Measurements from ENCODE around the gene ACSF2. TPM values are rescaled to one million over a fixed set of nuclear protein-coding genes. Genes with fewer than 3 reads are reported as not detected.

Gene ACSF2
- total and polyA plus RNA-seq, 2 of the 13 experiments (the other 11 are each of a cell fraction or from before 2014, with no cell fraction given) = 87.3 to 109 TPM

DNA sequence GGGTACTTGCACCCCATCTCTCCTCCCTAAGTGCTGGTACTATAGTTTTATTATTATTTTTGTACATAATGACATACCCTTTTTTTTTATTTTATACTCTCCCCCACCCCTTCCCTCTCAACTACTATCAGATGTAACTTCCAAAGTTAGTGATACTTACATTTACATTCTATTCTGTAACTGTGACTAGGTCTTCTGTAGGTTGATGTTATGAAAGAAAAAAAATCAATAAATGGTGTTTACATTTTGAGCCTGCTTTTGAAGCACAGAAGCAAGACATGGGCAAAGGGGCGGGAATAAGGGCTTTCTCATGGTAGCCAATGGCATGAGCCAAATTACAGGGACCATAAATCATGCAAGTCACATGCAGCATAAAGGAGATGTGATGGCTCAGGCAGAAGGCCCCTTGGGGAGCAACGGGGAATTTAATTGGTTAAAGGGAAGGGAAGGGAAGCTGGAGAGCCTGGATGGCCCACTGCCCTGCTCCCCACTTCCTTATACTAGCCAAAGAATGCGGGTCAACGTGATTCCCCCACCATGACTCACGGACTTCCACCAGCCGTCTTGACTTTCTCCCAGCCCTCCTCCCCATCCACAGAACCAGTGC lies 2.4 kb upstream of the ACSF2 start (continued):
- peak; percentile 48; the same call in 1 of the 2 replicates for TF ChIP-seq CEBPB (IDR thresholded peaks at IDR 0.05; ENCODE audit: borderline replicate concordance, low read depth, low read length)
- TF ChIP-seq FLYWCH1 (CRISPR knock-in tag; IDR thresholded peaks at IDR 0.05) = no peak
- no peak for TF ChIP-seq ZNF33B (CRISPR knock-in tag; IDR thresholded peaks at IDR 0.05)
- TF ChIP-seq KLF6 (CRISPR knock-in tag; IDR thresholded peaks at IDR 0.05) = peak; percentile 91; the same call in 1 of the 2 replicates
- no peak for TF ChIP-seq ZFP82 (CRISPR knock-in tag; IDR thresholded peaks at IDR 0.05; ENCODE audit: borderline replicate concordance)
- no peak for TF ChIP-seq ZNF670 (CRISPR knock-in tag; IDR thresholded peaks at IDR 0.05; ENCODE audit: borderline replicate concordance)
- TF ChIP-seq MXD4 (CRISPR knock-in tag; IDR thresholded peaks at IDR 0.05) = no peak
- no peak for TF ChIP-seq NCOA1 (CRISPR knock-in tag; IDR thresholded peaks at IDR 0.05)
- TF ChIP-seq, protein P1, sequence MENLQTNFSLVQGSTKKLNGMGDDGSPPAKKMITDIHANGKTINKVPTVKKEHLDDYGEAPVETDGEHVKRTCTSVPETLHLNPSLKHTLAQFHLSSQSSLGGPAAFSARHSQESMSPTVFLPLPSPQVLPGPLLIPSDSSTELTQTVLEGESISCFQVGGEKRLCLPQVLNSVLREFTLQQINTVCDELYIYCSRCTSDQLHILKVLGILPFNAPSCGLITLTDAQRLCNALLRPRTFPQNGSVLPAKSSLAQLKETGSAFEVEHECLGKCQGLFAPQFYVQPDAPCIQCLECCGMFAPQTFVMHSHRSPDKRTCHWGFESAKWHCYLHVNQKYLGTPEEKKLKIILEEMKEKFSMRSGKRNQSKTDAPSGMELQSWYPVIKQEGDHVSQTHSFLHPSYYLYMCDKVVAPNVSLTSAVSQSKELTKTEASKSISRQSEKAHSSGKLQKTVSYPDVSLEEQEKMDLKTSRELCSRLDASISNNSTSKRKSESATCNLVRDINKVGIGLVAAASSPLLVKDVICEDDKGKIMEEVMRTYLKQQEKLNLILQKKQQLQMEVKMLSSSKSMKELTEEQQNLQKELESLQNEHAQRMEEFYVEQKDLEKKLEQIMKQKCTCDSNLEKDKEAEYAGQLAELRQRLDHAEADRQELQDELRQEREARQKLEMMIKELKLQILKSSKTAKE (CRISPR knock-in tag; IDR thresholded peaks at IDR 0.05; ENCODE audit: borderline replicate concordance) = no peak
- no peak for TF ChIP-seq ZNF589 (CRISPR knock-in tag; conservative IDR thresholded peaks at IDR 0.05)
- no peak for TF ChIP-seq PRPF4 (IDR thresholded peaks at IDR 0.05; ENCODE audit: low read depth, low read length, poor library complexity, severe bottlenecking)
- TF ChIP-seq ZNF17 (CRISPR knock-in tag; IDR thresholded peaks at IDR 0.05) = no peak; the same call in 1 of the 2 replicates
- TF ChIP-seq, protein P2, sequence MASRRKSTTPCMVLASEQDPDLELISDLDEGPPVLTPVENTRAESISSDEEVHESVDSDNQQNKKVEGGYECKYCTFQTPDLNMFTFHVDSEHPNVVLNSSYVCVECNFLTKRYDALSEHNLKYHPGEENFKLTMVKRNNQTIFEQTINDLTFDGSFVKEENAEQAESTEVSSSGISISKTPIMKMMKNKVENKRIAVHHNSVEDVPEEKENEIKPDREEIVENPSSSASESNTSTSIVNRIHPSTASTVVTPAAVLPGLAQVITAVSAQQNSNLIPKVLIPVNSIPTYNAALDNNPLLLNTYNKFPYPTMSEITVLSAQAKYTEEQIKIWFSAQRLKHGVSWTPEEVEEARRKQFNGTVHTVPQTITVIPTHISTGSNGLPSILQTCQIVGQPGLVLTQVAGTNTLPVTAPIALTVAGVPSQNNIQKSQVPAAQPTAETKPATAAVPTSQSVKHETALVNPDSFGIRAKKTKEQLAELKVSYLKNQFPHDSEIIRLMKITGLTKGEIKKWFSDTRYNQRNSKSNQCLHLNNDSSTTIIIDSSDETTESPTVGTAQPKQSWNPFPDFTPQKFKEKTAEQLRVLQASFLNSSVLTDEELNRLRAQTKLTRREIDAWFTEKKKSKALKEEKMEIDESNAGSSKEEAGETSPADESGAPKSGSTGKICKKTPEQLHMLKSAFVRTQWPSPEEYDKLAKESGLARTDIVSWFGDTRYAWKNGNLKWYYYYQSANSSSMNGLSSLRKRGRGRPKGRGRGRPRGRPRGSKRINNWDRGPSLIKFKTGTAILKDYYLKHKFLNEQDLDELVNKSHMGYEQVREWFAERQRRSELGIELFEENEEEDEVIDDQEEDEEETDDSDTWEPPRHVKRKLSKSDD (CRISPR knock-in tag; IDR thresholded peaks at IDR 0.05; ENCODE audit: low read depth) = no peak
- TF ChIP-seq KDM5B (CRISPR knock-in tag; IDR thresholded peaks at IDR 0.05; ENCODE audit: borderline replicate concordance) = 0 out of 2 replicates have a peak, but pooled peaks have one; percentile 31
- 0 out of 2 replicates have a peak, but pooled peaks have one; percentile 20 for TF ChIP-seq ZMYM2 (CRISPR knock-in tag; IDR thresholded peaks at IDR 0.05)
- no peak for TF ChIP-seq ZNF335 (CRISPR knock-in tag; IDR thresholded peaks at IDR 0.05)
- no peak for TF ChIP-seq RAD51 (IDR thresholded peaks at IDR 0.05; ENCODE audit: borderline replicate concordance)
- no peak for TF ChIP-seq ZNF329 (CRISPR knock-in tag; IDR thresholded peaks at IDR 0.05; ENCODE audit: low read depth)
- TF ChIP-seq NFKB2 (CRISPR knock-in tag; IDR thresholded peaks at IDR 0.05; ENCODE audit: borderline replicate concordance) = no peak
- TF ChIP-seq ZNF296 (CRISPR knock-in tag; conservative IDR thresholded peaks at IDR 0.05) = no peak
- TF ChIP-seq HNRNPLL (IDR thresholded peaks at IDR 0.05; ENCODE audit: low read depth, low read length, poor library complexity, severe bottlenecking) = no peak
- TF ChIP-seq EP300 (IDR thresholded peaks at IDR 0.05; ENCODE audit: low read depth in 2 of 2, low read length in 2 of 2) = peak in 1 of 2 experiments; percentile 82; a peak in 2 of 4 replicates
- no peak for TF ChIP-seq EP300 (CRISPR knock-in tag; IDR thresholded peaks at IDR 0.05; ENCODE audit: borderline replicate concordance)
- no peak; the same call in 1 of the 2 replicates for TF ChIP-seq ZNF337 (CRISPR knock-in tag; IDR thresholded peaks at IDR 0.05; ENCODE audit: borderline replicate concordance, low read depth)
- no peak for TF ChIP-seq CBX5 (CRISPR knock-in tag; IDR thresholded peaks at IDR 0.05; ENCODE audit: borderline replicate concordance)
- no peak for TF ChIP-seq SATB2 (CRISPR knock-in tag; IDR thresholded peaks at IDR 0.05)
- no peak for TF ChIP-seq HHEX (CRISPR knock-in tag; IDR thresholded peaks at IDR 0.05)
- TF ChIP-seq ZNF143 (CRISPR knock-in tag; IDR thresholded peaks at IDR 0.05) = no peak

Data from HepG2 (cell line).